Measurements from ENCODE around the gene WDFY4.

GRCh38 chr10:48901319-48901718 is 216.6 kb downstream of the WDFY4 start:
- TF ChIP-seq CTCF (IDR thresholded peaks at IDR 0.05) (no peak), POLR2AphosphoS5 (IDR thresholded peaks at IDR 0.05; ENCODE audit: insufficient read depth in 1 of 2, low read depth in 1 of 2) (no peak)
